ENCODE measurements around the gene MRPL2. TPM values are rescaled to one million over a fixed set of nuclear protein-coding genes. Genes with fewer than 3 reads are reported as not detected.
A peak's percentile ranks its signal among the peaks of the same experiment; 100 is the strongest.

MRPL2 gene
- total RNA-seq, 2 donors from 2014 or later: 19.1 to 52.3 TPM

GRCh38 chr6:43009124-43009523, 50.1 kb downstream of the MRPL2 start:
- Histone ChIP-seq H3K27me3 (replicated peaks; ENCODE audit: insufficient read depth) (no peaks in the 10 kb centered on the region), H3K27ac (no peak overlapping the region), H3K9me3 (no peaks in the 10 kb centered on the region), H3K4me1 (replicated peaks) (no peaks in the 10 kb centered on the region), H3K4me3 (no peak overlapping the region), H3K36me3 (peaks cover 6 to 10% of the 10 kb centered on the region in 2 donors)
- WGBS: 44% methylated on average over 6 of the region's 6 CpGs
- TF ChIP-seq POLR2AphosphoS5 (IDR thresholded peaks at IDR 0.05): peak; percentile 12
- peak in 3 of 4 experiments; percentile 22 to 55 (median 48) for TF ChIP-seq CTCF (IDR thresholded peaks at IDR 0.05)
- no peak for TF ChIP-seq POLR2A (IDR thresholded peaks at IDR 0.05)
- DNase-seq (ENCODE audit: low spot score): peak; percentile 19
- intact Hi-C loops (cut with DNase I): no loop called here

- intact Hi-C loops (cut with DNase I): no loop called here
- no peak for DNase-seq (ENCODE audit: low spot score)
- TF ChIP-seq POLR2AphosphoS5 (IDR thresholded peaks at IDR 0.05) (no peak), POLR2A (IDR thresholded peaks at IDR 0.05) (no peak), CTCF (IDR thresholded peaks at IDR 0.05) (no peak)
- WGBS: 92% methylated on average over 9 of the region's 9 CpGs
- H3K4me3 ChIP-seq: no peak overlapping the region
- no peaks in the 10 kb centered on the region for H3K27me3 ChIP-seq (replicated peaks; ENCODE audit: insufficient read depth)
- no peak overlapping the region for H3K27ac ChIP-seq
- no peaks in the 10 kb centered on the region for H3K9me3 ChIP-seq
- H3K36me3 ChIP-seq: peaks cover 6 to 10% of the 10 kb centered on the region in 2 donors
- no peaks in the 10 kb centered on the region for H3K4me1 ChIP-seq (replicated peaks)
Observed at GRCh38 chr6:43007126-43007525, 52.1 kb downstream of the MRPL2 start.

- Histone ChIP-seq H3K4me3 (no peak overlapping the region), H3K27me3 (replicated peaks; ENCODE audit: insufficient read depth) (no peaks in the 10 kb centered on the region), H3K4me1 (replicated peaks) (no peaks in the 10 kb centered on the region), H3K9me3 (no peaks in the 10 kb centered on the region), H3K36me3 (peaks cover 4 to 10% of the 10 kb centered on the region in 2 donors), H3K27ac (no peak overlapping the region)
- TF ChIP-seq POLR2A (IDR thresholded peaks at IDR 0.05): no peak
- no peak for TF ChIP-seq POLR2AphosphoS5 (IDR thresholded peaks at IDR 0.05)
- no peak for TF ChIP-seq CTCF (IDR thresholded peaks at IDR 0.05)
- 92% methylated on average over 11 of the region's 11 CpGs for WGBS
- intact Hi-C loops (cut with DNase I): no loop called here
- DNase-seq (ENCODE audit: low spot score): no peak
Observed at GRCh38 chr6:43006251-43006650, 53.0 kb downstream of the MRPL2 start.

GRCh38 chr6:43005844-43006243, 53.4 kb downstream of the MRPL2 start:
- Histone ChIP-seq H3K4me3 (no peak overlapping the region), H3K36me3 (peaks cover 0 to 10% of the 10 kb centered on the region in 2 donors), H3K9me3 (no peaks in the 10 kb centered on the region), H3K4me1 (replicated peaks) (no peaks in the 10 kb centered on the region), H3K27ac (no peak overlapping the region), H3K27me3 (replicated peaks; ENCODE audit: insufficient read depth) (no peaks in the 10 kb centered on the region)
- no peak for TF ChIP-seq POLR2AphosphoS5 (IDR thresholded peaks at IDR 0.05)
- TF ChIP-seq POLR2A (IDR thresholded peaks at IDR 0.05): no peak
- no peak for TF ChIP-seq CTCF (IDR thresholded peaks at IDR 0.05)
- WGBS: 69% methylated on average over 5 of the region's 5 CpGs
- intact Hi-C loops (cut with DNase I): no loop called here
- no peak for DNase-seq (ENCODE audit: low spot score)

Other genes starting within 250 kb of the MRPL2 start
- 10 to 100 TPM; 79.0 to 79.8 TPM for gene RPL7L1, start 179.8 kb downstream of the MRPL2 start, total RNA-seq
- gene PTCRA, start 143.4 kb downstream of the MRPL2 start, total RNA-seq: not detected
- 10 to 100 TPM; 52.3 to 68.5 TPM for gene CNPY3, start 130.0 kb downstream of the MRPL2 start, total RNA-seq
- gene GNMT, start 98.7 kb downstream of the MRPL2 start, total RNA-seq: 10 to 100 TPM; 14.7 to 85.9 TPM
- gene PEX6, start 80.3 kb downstream of the MRPL2 start, total RNA-seq: 10 to 100 TPM; 23.9 to 57.9 TPM
- gene PPP2R5D, start 74.9 kb downstream of the MRPL2 start, total RNA-seq: 10 to 100 TPM; 55.1 to 95.9 TPM
- 10 to 100 TPM; 67.9 to 95.9 TPM for gene MEA1, start 45.5 kb downstream of the MRPL2 start, total RNA-seq
- gene KLHDC3, start 45.2 kb downstream of the MRPL2 start, total RNA-seq: 100 to 1,000 TPM; 138 to 148 TPM
- gene RRP36, start 37.8 kb downstream of the MRPL2 start, total RNA-seq: 10 to 100 TPM; 45.1 to 50.8 TPM
- gene CUL7, start 5.6 kb downstream of the MRPL2 start, total RNA-seq: 10 to 100 TPM; 18.6 to 30.4 TPM
- 10 to 100 TPM; 27.3 to 41.2 TPM for gene KLC4, start 197 bp upstream of the MRPL2 start, total RNA-seq
- 10 to 100 TPM; 83.3 to 85.2 TPM for gene PTK7, start 16.9 kb upstream of the MRPL2 start, total RNA-seq
- gene SRF, start 111.8 kb upstream of the MRPL2 start, total RNA-seq: 10 to 100 TPM; 40.5 to 56.3 TPM
- 10 to 100 TPM; 22.9 to 87.0 TPM for gene CUL9, start 122.8 kb upstream of the MRPL2 start, total RNA-seq
- gene DNPH1, start 170.0 kb upstream of the MRPL2 start, total RNA-seq: 100 to 1,000 TPM in 1 of 2 donors, 10 to 100 TPM in 1; 40.3 to 138 TPM
- under 1 TPM; 0.18 to 0.62 TPM for gene TTBK1, start 184.0 kb upstream of the MRPL2 start, total RNA-seq
- not detected for gene SLC22A7, start 238.8 kb upstream of the MRPL2 start, total RNA-seq
- gene CRIP3, start 249.4 kb upstream of the MRPL2 start, total RNA-seq: 1 to 10 TPM in 1 of 2 donors, under 1 TPM in 1; 0.55 to 7.3 TPM

All from prostate gland (tissue), 2 donors.